ENCODE data around the gene CELSR2. TPM values are rescaled to one million over a fixed set of nuclear protein-coding genes. Genes with fewer than 3 reads are reported as not detected.
"Not testable (repeated sequence)": the region's sequence is repeated elsewhere in the genome, so short reads cannot be mapped to it uniquely, and the experiment has no call there.

The CELSR2 gene
- total RNA-seq, 1 experiment from 2014 or later: 8.3 TPM

DNA sequence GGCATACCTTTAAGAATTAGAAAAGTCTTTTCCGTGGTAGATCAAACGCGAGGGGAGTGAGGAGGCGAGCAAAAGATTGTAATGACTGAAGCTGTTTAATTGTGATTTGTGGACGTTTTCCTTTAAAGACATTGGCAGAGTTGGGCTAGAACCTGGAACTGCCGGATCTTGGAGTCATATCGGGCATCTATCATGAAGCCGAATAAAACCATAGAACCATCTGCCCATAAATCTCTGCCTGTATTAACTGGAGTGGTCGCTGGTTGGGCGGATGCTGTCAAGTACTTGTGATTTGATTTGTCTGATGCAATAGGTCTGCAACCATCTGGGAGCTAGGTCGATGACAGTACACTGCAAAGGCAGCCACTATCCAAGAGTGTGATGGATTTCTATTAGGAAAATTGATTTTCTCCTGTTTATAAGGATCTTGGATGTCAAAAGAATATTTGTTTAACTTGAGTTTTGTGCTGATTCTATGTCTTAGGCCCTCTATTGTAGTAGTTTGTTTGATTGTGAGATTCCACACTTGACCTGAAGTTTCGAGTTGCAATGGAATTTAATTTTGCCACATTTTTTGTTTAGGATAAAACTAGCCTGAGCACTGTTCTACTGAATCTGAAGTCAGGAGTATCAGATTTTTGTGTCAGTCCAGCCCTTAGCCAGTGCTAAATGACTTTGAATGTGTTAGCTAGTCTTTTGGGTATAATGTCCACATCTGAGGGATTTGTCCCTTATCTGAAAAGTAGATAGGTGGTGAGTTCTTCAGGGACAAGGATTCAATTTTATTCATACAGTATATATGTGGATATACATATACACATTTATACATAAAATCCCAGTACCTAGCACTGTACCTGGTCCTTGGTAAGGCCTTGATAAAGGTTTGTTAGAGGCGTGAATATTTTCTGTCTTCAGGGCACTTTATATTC is 34.4 kb upstream of the CELSR2 start:
- H3K36me3 ChIP-seq (ENCODE audit: control insufficient read depth, insufficient read depth, low read length): no peaks in the 10 kb centered on the region
- TF ChIP-seq, protein P1, sequence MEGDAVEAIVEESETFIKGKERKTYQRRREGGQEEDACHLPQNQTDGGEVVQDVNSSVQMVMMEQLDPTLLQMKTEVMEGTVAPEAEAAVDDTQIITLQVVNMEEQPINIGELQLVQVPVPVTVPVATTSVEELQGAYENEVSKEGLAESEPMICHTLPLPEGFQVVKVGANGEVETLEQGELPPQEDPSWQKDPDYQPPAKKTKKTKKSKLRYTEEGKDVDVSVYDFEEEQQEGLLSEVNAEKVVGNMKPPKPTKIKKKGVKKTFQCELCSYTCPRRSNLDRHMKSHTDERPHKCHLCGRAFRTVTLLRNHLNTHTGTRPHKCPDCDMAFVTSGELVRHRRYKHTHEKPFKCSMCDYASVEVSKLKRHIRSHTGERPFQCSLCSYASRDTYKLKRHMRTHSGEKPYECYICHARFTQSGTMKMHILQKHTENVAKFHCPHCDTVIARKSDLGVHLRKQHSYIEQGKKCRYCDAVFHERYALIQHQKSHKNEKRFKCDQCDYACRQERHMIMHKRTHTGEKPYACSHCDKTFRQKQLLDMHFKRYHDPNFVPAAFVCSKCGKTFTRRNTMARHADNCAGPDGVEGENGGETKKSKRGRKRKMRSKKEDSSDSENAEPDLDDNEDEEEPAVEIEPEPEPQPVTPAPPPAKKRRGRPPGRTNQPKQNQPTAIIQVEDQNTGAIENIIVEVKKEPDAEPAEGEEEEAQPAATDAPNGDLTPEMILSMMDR (IDR thresholded peaks at IDR 0.05; ENCODE audit: insufficient read depth in 1 of 2, low read depth in 1 of 2, low read length in 1 of 2, severe bottlenecking in 1 of 2, unreplicated experiment in 1 of 2): no peak
- peaks cover 7% of the 10 kb centered on the region; the same call in 1 of the 2 replicates for H3K4me1 ChIP-seq
- BruUV-seq (replicated peaks): TSS peak; percentile 65
- Mint-ChIP-seq H3K27me3 (ENCODE audit: insufficient read depth, unreplicated experiment) (no peaks in the 10 kb centered on the region), H3K36me3 (ENCODE audit: insufficient read depth, unreplicated experiment) (peaks cover 45% of the 10 kb centered on the region), H3K4me1 (ENCODE audit: low read depth, unreplicated experiment) (peaks cover 7% of the 10 kb centered on the region), H3K4me3 (ENCODE audit: unreplicated experiment) (peak overlapping the region; percentile 95), H3K27ac (ENCODE audit: unreplicated experiment) (peak overlapping the region; percentile 94), H3K9me3 (ENCODE audit: unreplicated experiment) (peaks cover 10% of the 10 kb centered on the region)
- intact Hi-C loops (cut with micrococcal nuclease; ENCODE audit: unreplicated experiment): no loop called here
- no peaks in the 10 kb centered on the region for H3K27me3 ChIP-seq (replicated peaks; ENCODE audit: control insufficient read depth, insufficient read depth, low read length)
- CTCF ChIA-PET: interaction anchor here (0.6 to 1.2 kb wide), 3 partner anchors 21 to 268 kb away, joined by 3 read pairs; no protein-coding TSS in a partner anchor
- POLR2A ChIA-PET: interaction anchor here (1.2 to 1.7 kb wide), 2 partner anchors 9 to 115 kb away, joined by 3 to 7 read pairs; no protein-coding TSS in a partner anchor
- no peaks in the 10 kb centered on the region for H3K9me3 ChIP-seq
- DNase-seq: peak; percentile 54 to 67
- H3K4me3 ChIP-seq (ENCODE audit: low read depth, low read length): peak overlapping the region; percentile 86

DNA sequence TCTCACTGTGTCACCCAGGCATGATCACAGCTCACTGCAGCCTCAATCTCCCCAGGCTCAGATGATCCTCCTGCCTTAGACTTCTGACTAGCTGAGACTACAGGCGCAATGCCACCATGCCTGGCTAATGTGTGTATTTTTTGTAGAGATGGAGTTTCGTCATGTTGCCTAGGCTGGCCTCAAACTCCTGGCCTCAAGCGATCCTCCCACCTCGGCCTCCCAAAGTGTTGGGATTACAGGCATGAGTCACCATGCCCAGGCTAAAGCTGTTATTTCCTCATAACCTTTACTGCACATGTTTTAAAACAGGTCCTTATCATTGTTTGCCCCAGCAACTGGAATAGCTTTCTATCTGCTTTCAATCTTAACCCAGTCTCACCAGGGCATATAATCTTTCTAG is 32.7 kb upstream of the CELSR2 start:
- ChIA-PET CTCF (no interaction called here), POLR2A (no interaction called here)
- Histone ChIP-seq H3K4me3 (ENCODE audit: low read depth, low read length) (no peak overlapping the region), H3K27me3 (replicated peaks; ENCODE audit: control insufficient read depth, insufficient read depth, low read length) (no peaks in the 10 kb centered on the region), H3K36me3 (ENCODE audit: control insufficient read depth, insufficient read depth, low read length) (no peaks in the 10 kb centered on the region), H3K9me3 (no peaks in the 10 kb centered on the region), H3K4me1 (peaks cover 7% of the 10 kb centered on the region; the same call in 1 of the 2 replicates)
- TF ChIP-seq, protein P1 (IDR thresholded peaks at IDR 0.05; ENCODE audit: insufficient read depth in 1 of 2, low read depth in 1 of 2, low read length in 1 of 2, severe bottlenecking in 1 of 2, unreplicated experiment in 1 of 2): no peak
- BruUV-seq (replicated peaks): no TSS peak
- no peaks in the 10 kb centered on the region for H3K27me3 Mint-ChIP-seq (ENCODE audit: insufficient read depth, unreplicated experiment)
- intact Hi-C loops (cut with micrococcal nuclease; ENCODE audit: unreplicated experiment): no loop called here
- H3K36me3 Mint-ChIP-seq (ENCODE audit: insufficient read depth, unreplicated experiment): peaks cover 57% of the 10 kb centered on the region
- H3K4me3 Mint-ChIP-seq (ENCODE audit: unreplicated experiment): peak overlapping the region; percentile 95
- DNase-seq: no peak
- peaks cover 10% of the 10 kb centered on the region for H3K9me3 Mint-ChIP-seq (ENCODE audit: unreplicated experiment)
- peaks cover 7% of the 10 kb centered on the region for H3K4me1 Mint-ChIP-seq (ENCODE audit: low read depth, unreplicated experiment)
- H3K27ac Mint-ChIP-seq (ENCODE audit: unreplicated experiment): no peak overlapping the region

DNA sequence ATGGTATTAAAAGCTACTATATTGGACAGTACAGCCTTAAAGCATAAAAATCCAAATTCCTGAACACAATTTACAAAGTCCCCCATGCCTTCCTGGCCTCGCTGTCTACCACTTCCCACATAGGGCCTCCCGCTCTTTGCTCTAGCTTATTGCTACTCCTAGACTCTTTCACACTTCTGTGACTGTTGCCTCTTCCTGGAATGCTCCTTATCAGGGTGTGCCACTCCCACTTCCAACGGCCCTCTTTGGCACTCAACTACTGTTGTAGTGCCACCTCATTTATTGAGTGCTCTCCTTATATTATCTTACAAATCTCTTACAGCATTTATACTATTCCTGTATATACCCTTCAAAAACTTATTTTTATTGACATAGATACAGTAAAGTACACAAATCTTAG is 30.8 kb upstream of the CELSR2 start:
- no peaks in the 10 kb centered on the region for H3K27me3 ChIP-seq (replicated peaks; ENCODE audit: control insufficient read depth, insufficient read depth, low read length)
- no peaks in the 10 kb centered on the region for H3K27me3 Mint-ChIP-seq (ENCODE audit: insufficient read depth, unreplicated experiment)
- peak overlapping the region; percentile 29 for H3K4me3 Mint-ChIP-seq (ENCODE audit: unreplicated experiment)
- intact Hi-C loops (cut with micrococcal nuclease; ENCODE audit: unreplicated experiment): no loop called here
- no peak overlapping the region for H3K4me3 ChIP-seq (ENCODE audit: low read depth, low read length)
- TF ChIP-seq, protein P1 (IDR thresholded peaks at IDR 0.05; ENCODE audit: insufficient read depth in 1 of 2, low read depth in 1 of 2, low read length in 1 of 2, severe bottlenecking in 1 of 2, unreplicated experiment in 1 of 2): no peak
- peaks cover 57% of the 10 kb centered on the region for H3K36me3 Mint-ChIP-seq (ENCODE audit: insufficient read depth, unreplicated experiment)
- DNase-seq: no peak
- peaks cover 10% of the 10 kb centered on the region for H3K9me3 Mint-ChIP-seq (ENCODE audit: unreplicated experiment)
- CTCF ChIA-PET: no interaction called here
- peak overlapping the region; percentile 70 for H3K27ac Mint-ChIP-seq (ENCODE audit: unreplicated experiment)
- no peaks in the 10 kb centered on the region for H3K9me3 ChIP-seq
- peaks cover 7% of the 10 kb centered on the region; the same call in 1 of the 2 replicates for H3K4me1 ChIP-seq
- POLR2A ChIA-PET: no interaction called here
- H3K4me1 Mint-ChIP-seq (ENCODE audit: low read depth, unreplicated experiment): peaks cover 7% of the 10 kb centered on the region
- BruUV-seq (replicated peaks): no TSS peak
- no peaks in the 10 kb centered on the region for H3K36me3 ChIP-seq (ENCODE audit: control insufficient read depth, insufficient read depth, low read length)

DNA sequence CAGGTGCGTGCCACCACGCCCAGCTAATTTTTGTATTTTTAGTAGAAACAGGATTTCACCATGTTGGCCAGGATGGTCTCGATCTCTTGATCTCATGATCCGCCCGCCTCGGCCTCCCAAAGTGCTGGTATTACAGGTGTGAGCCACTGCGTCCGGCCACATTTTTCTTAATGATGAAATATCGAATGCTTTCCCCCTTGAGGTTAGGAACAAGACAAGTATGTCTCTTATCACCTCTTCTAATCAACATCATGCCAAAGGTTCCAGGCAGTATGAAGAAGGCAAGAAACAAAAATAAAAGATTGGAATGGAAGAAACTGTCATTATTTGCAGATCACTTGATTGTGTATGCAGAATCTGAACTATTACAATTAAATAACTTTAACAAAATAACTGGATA is 28.1 kb upstream of the CELSR2 start:
- POLR2A ChIA-PET; H3K9me3 Mint-ChIP-seq (ENCODE audit: unreplicated experiment); H3K27me3 Mint-ChIP-seq (ENCODE audit: insufficient read depth, unreplicated experiment); H3K4me1 ChIP-seq; H3K4me1 Mint-ChIP-seq (ENCODE audit: low read depth, unreplicated experiment); H3K36me3 ChIP-seq (ENCODE audit: control insufficient read depth, insufficient read depth, low read length); CTCF ChIA-PET; H3K4me3 ChIP-seq (ENCODE audit: low read depth, low read length); intact Hi-C loops (cut with micrococcal nuclease; ENCODE audit: unreplicated experiment); H3K27ac Mint-ChIP-seq (ENCODE audit: unreplicated experiment); H3K9me3 ChIP-seq; BruUV-seq (replicated peaks); H3K27me3 ChIP-seq (replicated peaks; ENCODE audit: control insufficient read depth, insufficient read depth, low read length); H3K4me3 Mint-ChIP-seq (ENCODE audit: unreplicated experiment); DNase-seq: not testable (repeated sequence)
- peaks cover 51% of the 10 kb centered on the region for H3K36me3 Mint-ChIP-seq (ENCODE audit: insufficient read depth, unreplicated experiment)
